ENCODE measurements around the gene EYA3. TPM values are rescaled to one million over a fixed set of nuclear protein-coding genes. Genes with fewer than 3 reads are reported as not detected.

EYA3 gene
- total RNA-seq, 4 donors from 2014 or later = 13.8 to 21.9 (median 15.8) TPM

DNA sequence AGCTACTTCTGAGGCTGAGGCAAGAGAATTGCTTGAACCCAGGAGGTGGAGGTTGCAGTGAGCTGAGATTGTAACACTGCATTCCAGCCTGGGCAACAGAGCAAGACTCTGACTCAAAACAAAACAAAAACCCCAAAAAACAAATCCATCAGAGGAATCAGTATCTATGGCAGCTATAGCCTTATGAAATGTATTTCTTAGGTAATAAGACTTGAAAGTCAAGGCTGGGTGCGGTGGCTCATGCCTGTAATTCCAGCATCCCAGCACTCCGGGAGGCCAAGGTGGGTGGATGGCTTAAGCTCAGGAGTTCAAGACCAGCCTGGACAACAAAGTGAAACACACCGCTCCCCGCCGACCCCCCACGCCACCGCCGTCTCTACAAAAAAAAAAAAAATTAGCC, 31.1 kb upstream of the EYA3 start:
- WGBS, 2 donors = 88 to 93% methylated on average over 6 to 8 of the region's 8 CpGs
- intact Hi-C loops (cut with DNase I) = no loop called here
- Histone ChIP-seq H3K4me1 (peaks cover 0 to 12% (median 3%) of the 10 kb centered on the region in 3 donors), H3K9me3 (no peaks in the 10 kb centered on the region), H3K4me3 (no peak overlapping the region), H3K27ac (no peak overlapping the region), H3K27me3 (no peaks in the 10 kb centered on the region), H3K36me3 (no peaks in the 10 kb centered on the region)
- TF ChIP-seq, protein P1, sequence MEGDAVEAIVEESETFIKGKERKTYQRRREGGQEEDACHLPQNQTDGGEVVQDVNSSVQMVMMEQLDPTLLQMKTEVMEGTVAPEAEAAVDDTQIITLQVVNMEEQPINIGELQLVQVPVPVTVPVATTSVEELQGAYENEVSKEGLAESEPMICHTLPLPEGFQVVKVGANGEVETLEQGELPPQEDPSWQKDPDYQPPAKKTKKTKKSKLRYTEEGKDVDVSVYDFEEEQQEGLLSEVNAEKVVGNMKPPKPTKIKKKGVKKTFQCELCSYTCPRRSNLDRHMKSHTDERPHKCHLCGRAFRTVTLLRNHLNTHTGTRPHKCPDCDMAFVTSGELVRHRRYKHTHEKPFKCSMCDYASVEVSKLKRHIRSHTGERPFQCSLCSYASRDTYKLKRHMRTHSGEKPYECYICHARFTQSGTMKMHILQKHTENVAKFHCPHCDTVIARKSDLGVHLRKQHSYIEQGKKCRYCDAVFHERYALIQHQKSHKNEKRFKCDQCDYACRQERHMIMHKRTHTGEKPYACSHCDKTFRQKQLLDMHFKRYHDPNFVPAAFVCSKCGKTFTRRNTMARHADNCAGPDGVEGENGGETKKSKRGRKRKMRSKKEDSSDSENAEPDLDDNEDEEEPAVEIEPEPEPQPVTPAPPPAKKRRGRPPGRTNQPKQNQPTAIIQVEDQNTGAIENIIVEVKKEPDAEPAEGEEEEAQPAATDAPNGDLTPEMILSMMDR (IDR thresholded peaks at IDR 0.05) = no peak
- no peak for TF ChIP-seq POLR2A (IDR thresholded peaks at IDR 0.05)
- no peak for DNase-seq

DNA sequence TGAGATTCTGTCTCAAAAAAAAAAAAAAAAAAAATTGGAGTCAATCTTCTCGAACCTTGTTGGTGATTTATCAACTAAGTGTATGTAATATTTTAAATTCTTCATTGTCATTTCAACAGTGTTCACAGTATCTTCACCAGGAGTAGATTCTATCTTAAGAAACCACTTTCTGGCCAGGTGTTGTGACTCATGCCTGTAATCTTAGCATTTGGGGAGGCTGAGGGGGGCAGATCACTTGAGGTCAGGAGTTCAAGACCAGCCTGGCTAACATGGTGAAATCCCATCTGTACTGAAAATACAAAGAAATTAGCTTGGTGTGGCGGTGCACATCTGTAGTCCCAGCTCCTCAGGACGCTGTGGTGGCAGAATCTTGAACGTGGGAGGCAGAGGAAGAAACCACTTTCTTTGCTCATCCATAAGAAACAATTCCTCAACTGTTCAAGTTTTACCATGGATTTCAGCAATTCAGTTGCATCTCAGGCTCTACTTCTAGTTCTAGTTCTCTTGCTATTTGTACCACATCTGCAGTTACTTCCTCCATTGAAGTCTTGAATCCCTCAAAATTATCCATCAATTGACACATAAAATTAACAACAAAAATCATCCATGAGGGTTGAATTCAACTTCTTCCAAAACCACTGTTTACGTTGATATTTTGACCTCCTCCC, 30.4 kb upstream of the EYA3 start:
- WGBS, 2 donors = 76 to 82% methylated on average over 5 of the region's 5 CpGs
- Histone ChIP-seq H3K4me3 (no peak overlapping the region), H3K36me3 (no peaks in the 10 kb centered on the region), H3K27ac (no peak overlapping the region), H3K27me3 (no peaks in the 10 kb centered on the region), H3K9me3 (no peaks in the 10 kb centered on the region), H3K4me1 (peaks cover 0 to 9% (median 3%) of the 10 kb centered on the region in 3 donors)
- no peak for TF ChIP-seq POLR2A (IDR thresholded peaks at IDR 0.05)
- TF ChIP-seq, protein P1 (IDR thresholded peaks at IDR 0.05) = no peak
- intact Hi-C loops (cut with DNase I) = no loop called here
- DNase-seq = no peak

DNA sequence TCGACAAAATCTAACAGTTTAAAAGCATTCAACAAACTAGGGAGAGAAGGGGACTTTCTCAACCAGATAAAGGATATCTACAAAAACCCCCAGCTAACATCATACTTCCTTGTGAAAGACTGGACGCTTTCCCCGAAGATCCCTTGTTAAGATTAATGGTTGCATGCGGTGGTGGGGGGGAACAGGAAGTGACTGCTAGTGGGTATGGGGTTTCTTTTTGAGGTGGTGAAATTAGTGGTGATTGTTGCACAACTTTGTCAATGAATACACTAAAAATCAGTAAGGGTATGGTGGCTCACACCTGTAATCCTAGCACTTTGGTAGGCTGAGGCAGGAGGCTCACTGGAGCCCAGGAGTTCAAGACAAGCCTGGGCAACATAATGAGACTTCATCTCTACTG, 26.9 kb upstream of the EYA3 start:
- Histone ChIP-seq H3K36me3 (no peaks in the 10 kb centered on the region), H3K4me1 (peaks cover 0 to 8% (median 0%) of the 10 kb centered on the region in 3 donors), H3K27me3 (no peaks in the 10 kb centered on the region), H3K4me3 (no peak overlapping the region), H3K27ac (no peak overlapping the region), H3K9me3 (no peaks in the 10 kb centered on the region)
- no peak for TF ChIP-seq POLR2A (IDR thresholded peaks at IDR 0.05)
- TF ChIP-seq, protein P1 (IDR thresholded peaks at IDR 0.05) = no peak
- DNase-seq = no peak
- WGBS, 2 donors = 30 to 31% methylated on average over 4 of the region's 4 CpGs
- intact Hi-C loops (cut with DNase I) = no loop called here

DNA sequence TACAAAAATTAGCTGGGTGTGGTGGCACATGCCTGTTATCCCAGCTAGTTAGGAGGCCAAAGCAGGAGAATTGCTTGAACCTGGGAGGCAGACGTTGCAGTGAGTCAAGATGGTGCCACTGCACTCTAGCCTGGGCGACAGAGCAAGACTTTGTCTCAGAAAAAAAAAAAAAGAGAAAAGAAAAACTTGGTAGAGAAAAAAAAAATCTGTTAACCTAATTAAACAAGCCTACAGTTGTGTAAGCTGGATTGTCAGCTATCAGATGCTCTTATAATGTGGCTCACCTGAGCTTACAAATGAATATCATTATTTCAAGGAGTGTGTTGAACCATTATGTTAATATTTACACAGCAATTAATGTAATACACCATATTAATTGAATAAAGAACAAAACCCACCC, 26.4 kb upstream of the EYA3 start:
- intact Hi-C loops (cut with DNase I) = no loop called here
- Histone ChIP-seq H3K27me3 (no peaks in the 10 kb centered on the region), H3K9me3 (no peaks in the 10 kb centered on the region), H3K4me1 (peaks cover 0 to 8% (median 0%) of the 10 kb centered on the region in 3 donors), H3K36me3 (no peaks in the 10 kb centered on the region), H3K4me3 (no peak overlapping the region), H3K27ac (no peak overlapping the region)
- no peak for DNase-seq
- no peak for TF ChIP-seq POLR2A (IDR thresholded peaks at IDR 0.05)
- TF ChIP-seq, protein P1 (IDR thresholded peaks at IDR 0.05) = no peak
- WGBS, 2 donors = 67 to 75% methylated on average over 2 of the region's 2 CpGs

DNA sequence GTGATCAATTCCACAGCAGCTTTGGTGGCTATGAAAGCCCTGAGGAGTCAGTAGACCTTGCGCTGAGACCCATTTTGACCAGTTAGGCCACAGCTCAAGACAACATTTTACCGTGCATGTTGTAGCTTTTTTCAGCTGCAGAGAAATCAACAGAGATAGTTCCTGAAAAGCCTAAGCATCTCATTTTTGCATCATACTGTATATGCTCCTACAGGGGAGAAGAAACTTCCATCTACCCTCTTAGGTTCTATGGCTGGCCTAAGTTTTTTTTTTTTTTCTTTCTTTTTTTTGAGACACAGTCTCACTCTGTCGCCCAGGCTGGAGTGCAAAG, 24.8 kb upstream of the EYA3 start:
- no peak for DNase-seq
- no peaks in the 10 kb centered on the region for H3K9me3 ChIP-seq
- no peaks in the 10 kb centered on the region for H3K36me3 ChIP-seq
- peaks cover 0 to 8% (median 0%) of the 10 kb centered on the region in 3 donors for H3K4me1 ChIP-seq
- H3K27me3 ChIP-seq = no peaks in the 10 kb centered on the region
- no peak overlapping the region for H3K4me3 ChIP-seq
- TF ChIP-seq POLR2A (IDR thresholded peaks at IDR 0.05) = no peak
- TF ChIP-seq, protein P1 (IDR thresholded peaks at IDR 0.05) = no peak
- no peak overlapping the region for H3K27ac ChIP-seq
- 84% methylated on average over 3 of the region's 3 CpGs for WGBS, 2 donors
- intact Hi-C loops (cut with DNase I) = no loop called here

Data from esophagus squamous epithelium (tissue), 5 donors.